ENCODE data around the gene CXCR5.

CXCR5 gene

DNA sequence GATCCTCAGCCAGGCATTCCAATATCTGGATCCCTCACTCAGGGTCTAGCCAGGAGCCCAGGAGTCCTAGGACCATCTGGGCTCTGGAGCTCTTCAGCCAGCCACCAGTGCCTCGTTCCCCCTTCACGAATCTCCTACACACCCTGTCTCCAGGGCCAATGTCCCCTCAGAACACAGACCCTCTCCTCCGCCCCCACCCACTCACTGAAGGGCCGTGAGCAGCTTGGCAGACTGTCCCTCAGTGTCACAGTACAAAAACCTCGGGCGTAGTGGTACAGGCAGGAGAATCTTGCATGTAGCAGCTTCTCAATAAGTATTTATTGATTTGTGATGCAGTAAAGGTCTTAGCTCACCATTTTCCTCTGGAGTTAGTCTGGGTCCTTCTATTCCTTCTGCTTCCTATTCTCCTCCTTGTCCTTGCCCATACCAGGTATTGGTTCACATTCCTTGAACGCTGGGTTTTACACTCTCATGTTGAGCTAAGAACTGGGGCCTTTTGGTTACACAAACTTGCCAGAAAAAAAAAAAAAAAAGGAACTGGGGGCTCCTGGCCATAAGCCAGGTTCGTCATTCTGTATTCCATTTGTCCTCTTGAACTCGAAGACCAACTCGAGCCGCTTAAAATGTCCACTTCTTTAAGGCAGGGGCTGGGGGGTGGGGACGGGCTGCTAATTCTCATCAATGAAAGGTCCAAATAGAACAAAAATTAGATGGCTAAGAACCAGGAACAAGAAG, 2.3 kb downstream of the CXCR5 start:
- TF ChIP-seq, protein P1, sequence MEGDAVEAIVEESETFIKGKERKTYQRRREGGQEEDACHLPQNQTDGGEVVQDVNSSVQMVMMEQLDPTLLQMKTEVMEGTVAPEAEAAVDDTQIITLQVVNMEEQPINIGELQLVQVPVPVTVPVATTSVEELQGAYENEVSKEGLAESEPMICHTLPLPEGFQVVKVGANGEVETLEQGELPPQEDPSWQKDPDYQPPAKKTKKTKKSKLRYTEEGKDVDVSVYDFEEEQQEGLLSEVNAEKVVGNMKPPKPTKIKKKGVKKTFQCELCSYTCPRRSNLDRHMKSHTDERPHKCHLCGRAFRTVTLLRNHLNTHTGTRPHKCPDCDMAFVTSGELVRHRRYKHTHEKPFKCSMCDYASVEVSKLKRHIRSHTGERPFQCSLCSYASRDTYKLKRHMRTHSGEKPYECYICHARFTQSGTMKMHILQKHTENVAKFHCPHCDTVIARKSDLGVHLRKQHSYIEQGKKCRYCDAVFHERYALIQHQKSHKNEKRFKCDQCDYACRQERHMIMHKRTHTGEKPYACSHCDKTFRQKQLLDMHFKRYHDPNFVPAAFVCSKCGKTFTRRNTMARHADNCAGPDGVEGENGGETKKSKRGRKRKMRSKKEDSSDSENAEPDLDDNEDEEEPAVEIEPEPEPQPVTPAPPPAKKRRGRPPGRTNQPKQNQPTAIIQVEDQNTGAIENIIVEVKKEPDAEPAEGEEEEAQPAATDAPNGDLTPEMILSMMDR (conservative IDR thresholded peaks at IDR 0.05) = no peak
- H3K27ac ChIP-seq = no peak overlapping the region

DNA sequence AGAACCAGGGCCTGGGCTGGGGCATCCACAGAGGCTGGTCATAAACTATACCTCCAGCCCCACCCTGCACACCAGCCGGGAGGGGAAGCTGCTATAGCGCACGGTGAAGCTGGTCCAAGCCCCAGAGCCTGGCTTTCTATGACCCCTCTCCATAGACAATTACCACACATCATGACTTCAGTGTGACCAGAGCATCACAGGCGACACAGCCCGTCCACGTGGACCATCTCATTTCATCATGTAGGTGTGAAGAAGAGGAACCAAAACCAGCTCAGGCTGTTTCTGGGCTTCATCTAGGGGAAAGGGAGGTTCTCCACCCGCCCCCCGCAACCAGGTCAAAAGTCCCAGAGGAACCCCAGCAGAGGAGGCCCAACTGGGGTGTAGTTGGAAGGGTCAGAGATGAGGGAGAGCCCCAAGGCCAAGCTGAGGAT, 3.0 kb downstream of the CXCR5 start:
- H3K27ac ChIP-seq = no peak overlapping the region
- TF ChIP-seq, protein P1 (conservative IDR thresholded peaks at IDR 0.05) = no peak

DNA sequence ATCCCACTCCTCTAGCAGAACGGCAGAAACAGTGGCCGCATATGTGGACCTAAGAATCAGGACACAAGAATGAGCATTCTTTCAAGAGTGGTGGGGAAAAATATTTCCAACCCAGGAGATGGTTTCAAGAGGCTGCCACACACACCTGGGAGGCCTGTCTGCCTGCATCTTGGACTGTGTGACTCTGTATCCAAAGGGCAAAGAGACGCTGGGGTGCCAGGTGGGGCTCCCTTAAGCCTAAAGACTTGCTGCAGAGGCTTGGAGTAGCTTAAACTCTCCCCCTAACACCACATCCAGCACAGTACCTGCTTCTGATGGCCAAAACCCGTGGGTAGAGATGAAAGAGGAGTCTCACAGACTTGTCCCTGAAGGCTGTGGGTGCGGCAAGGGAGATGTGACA, 3.5 kb downstream of the CXCR5 start:
- H3K27ac ChIP-seq = no peak overlapping the region
- TF ChIP-seq, protein P1 (conservative IDR thresholded peaks at IDR 0.05) = no peak

DNA sequence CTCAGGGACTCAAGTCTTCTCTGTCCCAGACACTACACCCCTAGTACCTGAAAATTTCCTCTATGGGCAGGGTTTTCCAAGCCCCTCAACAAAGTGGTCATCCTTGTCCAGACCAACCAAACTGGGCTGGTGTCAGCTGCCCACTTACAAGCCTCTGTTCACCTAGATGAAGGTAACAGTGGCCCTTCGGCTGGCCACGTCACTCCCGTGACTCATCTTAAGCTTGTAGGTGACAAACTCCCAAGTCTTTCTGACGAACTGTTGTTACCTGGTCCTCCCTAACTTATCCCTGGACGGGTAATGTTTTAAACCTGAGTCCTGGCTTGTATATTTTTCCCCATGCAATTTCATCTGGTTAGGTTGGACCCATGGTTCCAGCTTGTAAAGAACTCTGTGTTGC, 4.7 kb downstream of the CXCR5 start:
- TF ChIP-seq, protein P1 (conservative IDR thresholded peaks at IDR 0.05) = no peak
- no peak overlapping the region for H3K27ac ChIP-seq

DNA sequence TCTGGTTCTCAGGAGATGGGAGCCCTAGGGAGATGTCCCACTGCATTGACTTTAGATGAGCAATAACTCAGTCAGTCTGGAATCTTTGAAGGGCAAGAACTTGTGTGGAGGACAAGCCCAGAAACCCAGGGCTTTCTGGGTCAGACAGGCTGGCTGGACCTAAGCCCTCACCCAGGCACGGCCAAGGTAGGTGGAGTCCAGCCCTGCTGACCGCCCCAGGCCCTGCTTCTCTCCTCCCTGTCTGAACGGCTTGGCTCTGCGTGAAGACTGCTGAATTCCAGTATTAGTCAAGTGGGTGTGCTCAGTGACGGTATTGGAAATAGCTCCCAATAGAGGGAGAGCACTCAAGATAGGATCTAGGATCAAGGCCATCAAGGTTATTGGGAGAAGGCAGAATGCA, 6.1 kb downstream of the CXCR5 start:
- TF ChIP-seq, protein P1 (conservative IDR thresholded peaks at IDR 0.05) = no peak
- no peak overlapping the region for H3K27ac ChIP-seq

DNA sequence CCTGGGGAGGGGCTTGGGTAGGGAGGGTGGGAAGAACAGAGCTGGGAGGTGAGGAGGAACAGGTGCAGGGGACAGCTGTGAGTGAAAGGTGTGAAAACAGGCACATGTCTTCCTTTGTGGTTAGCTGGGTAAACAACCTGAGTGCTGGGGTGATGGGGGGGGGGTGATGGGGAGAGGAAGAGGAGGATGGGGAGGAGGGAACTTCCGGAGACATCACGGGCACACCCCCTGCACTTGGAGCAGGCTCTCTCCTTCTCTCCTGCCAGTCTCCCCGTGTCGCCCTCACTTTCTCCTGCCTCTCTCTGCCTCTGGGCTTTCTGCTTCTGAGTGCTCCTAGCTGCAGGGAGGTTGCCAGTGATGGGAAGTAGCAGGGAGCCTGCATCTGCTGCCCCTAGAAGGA, 8.8 kb downstream of the CXCR5 start:
- no peak overlapping the region for H3K27ac ChIP-seq
- TF ChIP-seq, protein P1 (conservative IDR thresholded peaks at IDR 0.05) = no peak

DNA sequence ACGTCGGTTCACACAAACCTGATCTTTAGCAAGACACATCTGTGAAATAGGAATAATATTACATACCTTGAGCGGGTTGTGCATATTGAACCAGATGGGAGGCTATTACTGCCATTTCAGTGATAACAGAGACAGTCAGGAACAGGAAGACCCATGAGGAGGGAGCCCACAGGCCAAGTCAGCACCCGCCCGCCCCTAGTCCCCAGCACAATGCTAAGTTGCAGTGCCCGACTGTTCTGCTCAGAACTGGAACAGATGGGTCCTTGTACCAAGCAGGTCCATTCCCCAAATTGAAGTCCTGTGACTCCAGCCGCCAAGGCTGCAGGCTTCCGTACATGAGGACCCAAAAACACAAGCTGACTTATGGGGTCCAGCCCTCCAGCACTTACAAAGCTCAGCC, 9.3 kb downstream of the CXCR5 start:
- TF ChIP-seq, protein P1 (conservative IDR thresholded peaks at IDR 0.05) = no peak

More for the DNA sequence above, 9.3 kb downstream of the CXCR5 start:
- H3K27ac ChIP-seq = no peak overlapping the region

All from VCaP (cell line).